HCT116 (cell line): ENCODE measurements around the gene SPAG4. TPM values are rescaled to one million over a fixed set of nuclear protein-coding genes. Genes with fewer than 3 reads are reported as not detected.

Source experiments
- ATAC-seq: fragments of 200-7000 bp; cut with Tn5 transposase; 2 replicates; pipeline ENCODE4 v1.9.1; 2020; ENCODE audit warnings: mild to moderate bottlenecking, moderate library complexity
- BruUV-seq: library from RNA; stranded (reverse); fragments of 400-500 nt; replicated peaks from 2 replicates; lab custom pipeline; 2021; lab: Mats Ljungman, UMichigan
- CTCF ChIA-PET: fragments of 300-600 bp; sonication (Branson Sonifier 250); formaldehyde crosslinking; loops from one replicate; lab custom pipeline; 2021; ENCODE audit warnings: antibody characterized with exemption; lab: Charles Lee
- POLR2A ChIA-PET: fragments of 300-600, 350-600 bp; sonication (Branson Sonifier 250); formaldehyde crosslinking; loops from one replicate; lab custom pipeline; 2021; ENCODE audit warnings: antibody characterized with exemption; lab: Charles Lee
- RAD21 ChIA-PET, 2 experiments: fragments of 300-600 bp; sonication (Branson Sonifier 250); formaldehyde crosslinking; loops; one replicate each; lab custom pipeline; 2023; ENCODE audit warnings: low total read pairs in 2 of 2; ENCODE audit not compliant: uncharacterized antibody in 2 of 2, unreplicated experiment in 2 of 2, low non-redundant PET in 1 of 2; lab: Charles Lee
- DNase-seq: peaks from one replicate; pipeline ENCODE4 v3.0.0-alpha.2; 2010; ENCODE audit warnings: low read depth, low spot score
- H2AFZ ChIP-seq: fragments of 200-600 bp; shearing (Covaris generic), sonication (generic); 2 replicates; pipeline ENCODE4 v1.6.1; 2017; ENCODE audit warnings: low read depth, mixed run types, mixed read lengths, antibody characterized with exemption, low read length; ENCODE audit not compliant: poor library complexity, severe bottlenecking
- H3K27ac ChIP-seq: 2 replicates; pipeline ENCODE4 v1.5.1; 2012; ENCODE audit warnings: low read depth, low read length
- H3K27me3 ChIP-seq: fragments of 200-600 bp; sonication (generic); 2 replicates; pipeline ENCODE4 v1.6.1; 2016; ENCODE audit warnings: mixed run types, low read length, mixed read lengths; ENCODE audit not compliant: insufficient read depth
- H3K36me3 ChIP-seq, 2 experiments: fragments of 200-500 bp in 1 of 2; fragments of 200-600 bp in 1 of 2; sonication (Bioruptor generic) in 1 of 2; sonication (generic) in 1 of 2; 2 replicates each; pipeline versions ENCODE4 v1.5.1 to v1.6.1; 2014 to 2016; ENCODE audit warnings: low read length in 2 of 2, inconsistent platforms in 1 of 2, mixed read lengths in 1 of 2, mixed run types in 1 of 2; ENCODE audit not compliant: insufficient read depth in 2 of 2, control insufficient read depth in 1 of 2
- H3K4me1 ChIP-seq, 2 experiments: fragments of 200-600 bp in 1 of 2; sonication (generic) in 1 of 2; 2 replicates each; pipeline versions ENCODE4 v1.5.1 to v1.6.1; 2012 to 2017; ENCODE audit warnings: low read length in 2 of 2, inconsistent platforms in 1 of 2, mild to moderate bottlenecking in 1 of 2, mixed read lengths in 1 of 2, mixed run types in 1 of 2, moderate library complexity in 1 of 2; ENCODE audit not compliant: insufficient read depth in 2 of 2, control insufficient read depth in 1 of 2
- H3K4me2 ChIP-seq: fragments of 200-600 bp; sonication (generic); 2 replicates; pipeline ENCODE4 v1.6.1; 2017; ENCODE audit warnings: mixed run types, low read length, mixed read lengths
- H3K4me3 ChIP-seq, 2 experiments: fragments of 200-600 bp in 1 of 2; sonication (generic) in 1 of 2; replicated peaks in 1 of 2; 2 replicates each; pipeline ENCODE4 v1.5.1; 2011 to 2016; ENCODE audit warnings: low read length in 2 of 2, control low read depth in 1 of 2, low read depth in 1 of 2, mild to moderate bottlenecking in 1 of 2, mixed read lengths in 1 of 2, mixed run types in 1 of 2
- H3K79me2 ChIP-seq: fragments of 200-600 bp; sonication (generic); 2 replicates; pipeline ENCODE4 v1.6.1; 2017; ENCODE audit warnings: mild to moderate bottlenecking, mixed run types, low read length, moderate library complexity, mixed read lengths; ENCODE audit not compliant: insufficient read depth
- H3K9ac ChIP-seq: fragments of 200-600 bp; sonication (generic); 2 replicates; pipeline ENCODE4 v1.6.1; 2016; ENCODE audit warnings: low read length, mixed read lengths
- H3K9me2 ChIP-seq: fragments of 200-600 bp; sonication (generic), shearing (Covaris generic); 2 replicates; pipeline ENCODE4 v1.6.1; 2017; ENCODE audit warnings: mixed run types, mild to moderate bottlenecking, moderate library complexity; ENCODE audit not compliant: insufficient read depth
- H3K9me3 ChIP-seq, 2 experiments: fragments of 200-500 bp in 1 of 2; fragments of 200-600 bp in 1 of 2; sonication (Bioruptor generic) in 1 of 2; sonication (generic) in 1 of 2; 2 replicates each; pipeline ENCODE4 v1.6.1; 2014 to 2017; ENCODE audit warnings: low read length in 2 of 2, mixed read lengths in 2 of 2, inconsistent platforms in 1 of 2, low read depth in 1 of 2, mild to moderate bottlenecking in 1 of 2, mixed run types in 1 of 2, moderate library complexity in 1 of 2; ENCODE audit not compliant: control insufficient read depth in 1 of 2, insufficient read depth in 1 of 2
- H4K20me1 ChIP-seq: fragments of 200-600 bp; sonication (generic), shearing (Covaris generic); 2 replicates; pipeline ENCODE4 v1.6.1; 2017; ENCODE audit warnings: mixed run types, mild to moderate bottlenecking, moderate library complexity; ENCODE audit not compliant: insufficient read depth
- CEBPB ChIP-seq: IDR thresholded peaks from 2 replicates; pipeline ENCODE4 v1.6.1; 2012; ENCODE audit warnings: low read depth
- EGR1 ChIP-seq: IDR thresholded peaks from 2 replicates; pipeline ENCODE4 v1.6.1; 2012; ENCODE audit warnings: low read depth
- ELF1 ChIP-seq: IDR thresholded peaks from 2 replicates; pipeline ENCODE4 v1.6.1; 2012; ENCODE audit warnings: low read depth, borderline replicate concordance
- EZH2phosphoT487 ChIP-seq: fragments of 200-600 bp; IDR thresholded peaks from 2 replicates; pipeline ENCODE4 v1.6.1; 2018; ENCODE audit warnings: antibody characterized with exemption, borderline replicate concordance
- JUND ChIP-seq: IDR thresholded peaks from 2 replicates; pipeline ENCODE4 v1.6.1; 2012
- POLR2A ChIP-seq: IDR thresholded peaks from 2 replicates; pipeline ENCODE4 v1.7.0; 2011; ENCODE audit warnings: borderline replicate concordance; ENCODE audit not compliant: insufficient read depth, insufficient read length; ENCODE audit errors: extremely low read depth
- POLR2AphosphoS5 ChIP-seq: IDR thresholded peaks from 2 replicates; pipeline ENCODE4 v1.6.1; 2011; ENCODE audit warnings: mild to moderate bottlenecking, low read depth, low read length, moderate library complexity
- RAD21 ChIP-seq: IDR thresholded peaks from 2 replicates; pipeline ENCODE4 v1.6.1; 2012; ENCODE audit warnings: low read depth, mild to moderate bottlenecking
- SIN3A ChIP-seq: IDR thresholded peaks from 2 replicates; pipeline ENCODE4 v1.6.1; 2012; ENCODE audit warnings: low read depth
- SP1 ChIP-seq: IDR thresholded peaks from 2 replicates; pipeline ENCODE4 v1.6.1; 2012; ENCODE audit warnings: low read depth
- SRF ChIP-seq: IDR thresholded peaks from 2 replicates; pipeline ENCODE4 v1.6.1; 2012; ENCODE audit warnings: low read depth
- YY1 ChIP-seq: IDR thresholded peaks from 2 replicates; pipeline ENCODE4 v1.6.1; 2011; ENCODE audit warnings: low read length, low read depth, moderate library complexity, mild to moderate bottlenecking; ENCODE audit not compliant: insufficient replicate concordance; ENCODE audit errors: extremely low read depth
- ZNF274 ChIP-seq: fragments of 200-500 bp; sonication (Bioruptor generic); IDR thresholded peaks from 2 replicates; pipeline ENCODE4 v1.6.1; 2014; ENCODE audit warnings: mild to moderate bottlenecking, low read depth, low read length, inconsistent platforms
- intact Hi-C: fragments of 100-400 bp; cut with micrococcal nuclease; formaldehyde crosslinking; loops from 2 replicates; pipeline ENCODE4 v1.10.0; 2022
- total RNA-seq: library from RNA; stranded (reverse); gene quantifications from one replicate; pipeline ENCODE4 v1.2.1, GENCODE V29; 2021; ENCODE audit not compliant: unreplicated experiment
- TF ChIP-seq, protein P1 (sequence below): IDR thresholded peaks from 2 replicates; pipeline ENCODE4 v1.6.1; 2012
- TF ChIP-seq, protein P2 (sequence below): IDR thresholded peaks from 2 replicates; pipeline ENCODE4 v1.6.1; 2012

The SPAG4 gene
- total RNA-seq, 1 experiment from 2014 or later, result 6.2 TPM

DNA sequence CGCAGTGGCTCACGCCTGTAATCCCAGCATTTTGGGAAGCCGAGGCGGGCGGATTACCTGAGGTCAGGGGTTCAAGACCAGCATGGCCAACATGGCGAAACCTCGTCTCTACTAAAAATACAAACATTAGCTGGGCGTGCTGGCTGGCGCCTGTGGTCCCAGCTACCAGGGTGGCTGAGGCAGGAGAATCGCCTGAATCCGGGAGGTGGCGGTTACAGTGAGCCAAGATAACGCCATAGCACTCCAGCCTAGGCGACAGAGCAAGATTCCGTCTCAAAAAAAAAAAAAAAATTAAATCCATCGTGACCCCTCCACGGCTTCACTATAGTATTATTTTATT, 50.3 kb downstream of the SPAG4 start:
- peaks cover 25 to 34% of the 10 kb centered on the region in 2 experiments for H3K4me1 ChIP-seq
- H3K9me3 ChIP-seq, result no peaks in the 10 kb centered on the region
- intact Hi-C loops, result no loop called here
- H4K20me1 ChIP-seq, result peaks cover 25% of the 10 kb centered on the region; the same call in 1 of the 2 replicates
- CTCF ChIA-PET, result no interaction called here
- POLR2A ChIA-PET, result interaction anchor here (0.7 to 1.1 kb wide), 2 partner anchors 57 to 211 kb away, joined by 3 read pairs; no protein-coding TSS in a partner anchor
- BruUV-seq, result no TSS peak
- no peak for DNase-seq
- H3K27me3 ChIP-seq, result no peaks in the 10 kb centered on the region
- no peaks in the 10 kb centered on the region for H3K9me2 ChIP-seq
- H3K4me3 ChIP-seq, result no peak overlapping the region
- TF ChIP-seq YY1 (no peak), SP1 (no peak), EGR1 (no peak), CEBPB (no peak), SRF (no peak)
- RAD21 ChIA-PET, result no interaction called here
- no peak overlapping the region for H3K27ac ChIP-seq
- peaks cover 5 to 16% of the 10 kb centered on the region in 2 experiments; a peak in 2 of 4 replicates for H3K36me3 ChIP-seq
- no peak overlapping the region for H3K9ac ChIP-seq
- H2AFZ ChIP-seq, result no peak overlapping the region
- ATAC-seq, result no peak
- no peak overlapping the region for H3K4me2 ChIP-seq
- H3K79me2 ChIP-seq, result peaks cover 38% of the 10 kb centered on the region

DNA sequence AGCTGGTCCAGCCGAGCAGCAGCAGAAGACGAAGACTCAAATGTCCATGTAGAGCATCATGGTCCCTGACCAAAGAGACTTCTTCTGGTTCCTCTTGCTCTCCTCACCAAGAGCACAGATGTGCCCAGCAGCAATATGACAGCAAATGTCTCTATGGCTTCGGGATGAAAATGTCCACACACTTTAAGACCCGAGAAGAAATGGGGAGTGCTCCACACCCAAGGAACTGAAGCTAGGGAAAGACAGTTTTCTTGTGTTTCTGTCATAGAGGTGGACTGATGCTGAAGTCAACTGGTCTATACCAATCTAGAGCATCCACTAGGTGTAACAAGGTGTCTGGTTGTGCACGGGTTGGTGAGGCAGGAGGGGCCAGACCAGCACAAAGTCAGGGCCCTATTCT, 53.6 kb downstream of the SPAG4 start:
- Histone ChIP-seq H3K4me3 (no peak overlapping the region), H3K9me3 (no peaks in the 10 kb centered on the region), H3K36me3 (peaks cover 18 to 28% of the 10 kb centered on the region in 2 experiments; a peak in 3 of 4 replicates), H3K27ac (no peak overlapping the region), H3K4me2 (no peak overlapping the region), H2AFZ (no peak overlapping the region), H4K20me1 (no peaks in the 10 kb centered on the region), H3K9ac (no peak overlapping the region), H3K27me3 (no peaks in the 10 kb centered on the region), H3K9me2 (no peaks in the 10 kb centered on the region), H3K4me1 (peaks cover 0 to 4% of the 10 kb centered on the region in 2 experiments; a peak in 1 of 4 replicates), H3K79me2 (peaks cover 5% of the 10 kb centered on the region)
- POLR2A ChIA-PET, result no interaction called here
- intact Hi-C loops, result no loop called here
- CTCF ChIA-PET, result no interaction called here
- no TSS peak for BruUV-seq
- no peak for TF ChIP-seq EZH2phosphoT487
- TF ChIP-seq ZNF274, result no peak
- TF ChIP-seq, protein P1, sequence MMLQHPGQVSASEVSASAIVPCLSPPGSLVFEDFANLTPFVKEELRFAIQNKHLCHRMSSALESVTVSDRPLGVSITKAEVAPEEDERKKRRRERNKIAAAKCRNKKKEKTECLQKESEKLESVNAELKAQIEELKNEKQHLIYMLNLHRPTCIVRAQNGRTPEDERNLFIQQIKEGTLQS, result no peak
- no peak for TF ChIP-seq POLR2AphosphoS5
- no peak for TF ChIP-seq JUND
- TF ChIP-seq RAD21, result no peak
- no peak for TF ChIP-seq ELF1
- TF ChIP-seq, protein P2, sequence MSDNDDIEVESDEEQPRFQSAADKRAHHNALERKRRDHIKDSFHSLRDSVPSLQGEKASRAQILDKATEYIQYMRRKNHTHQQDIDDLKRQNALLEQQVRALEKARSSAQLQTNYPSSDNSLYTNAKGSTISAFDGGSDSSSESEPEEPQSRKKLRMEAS, result no peak
- TF ChIP-seq POLR2A, result no peak
- no peak for TF ChIP-seq SIN3A
- ATAC-seq, result no peak
- no peak for DNase-seq
- RAD21 ChIA-PET, result no interaction called here
